ENCODE results near the gene CACNB2. TPM values are rescaled to one million over a fixed set of nuclear protein-coding genes. Genes with fewer than 3 reads are reported as not detected.
A peak's percentile ranks its signal among the peaks of the same experiment; 100 is the strongest.
"Not testable (repeated sequence)": the region's sequence is repeated elsewhere in the genome, so short reads cannot be mapped to it uniquely, and the experiment has no call there.

CACNB2 gene
- total RNA-seq, 4 donors from 2014 or later, result 73.5 to 108 (median 87.2) TPM

DNA sequence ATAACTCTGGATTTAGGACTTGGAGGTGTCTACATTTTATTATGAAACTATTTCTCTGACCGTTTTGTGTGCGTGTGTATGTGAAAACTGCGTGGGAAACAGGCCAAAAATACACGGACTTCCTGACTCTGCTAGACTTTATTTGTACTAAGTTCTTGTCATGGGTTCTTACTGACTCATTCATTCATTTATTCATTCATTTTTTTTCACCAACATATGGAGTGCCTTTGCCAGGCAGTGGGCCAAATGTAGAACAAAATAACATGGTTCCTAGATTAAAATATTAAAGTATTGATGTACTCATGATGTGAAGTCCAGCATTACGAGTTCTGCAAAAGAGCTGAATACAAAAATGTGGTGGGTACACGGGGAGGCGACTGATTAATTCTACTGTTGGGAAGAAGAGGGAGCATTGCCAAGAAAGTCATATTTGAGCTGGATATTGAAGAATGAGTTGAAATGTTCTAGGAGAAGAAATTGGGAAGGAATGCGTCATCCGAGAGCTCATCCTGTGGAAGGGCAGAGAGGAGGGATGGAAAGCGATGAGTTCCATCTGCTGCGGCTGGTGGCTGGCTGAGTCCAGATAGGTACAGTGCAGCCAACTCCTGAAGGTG is 24.6 kb downstream of the CACNB2 start:
- Histone ChIP-seq H3K9me3 (no peaks in the 10 kb centered on the region), H3K27me3 (no peaks in the 10 kb centered on the region), H3K36me3 (no peaks in the 10 kb centered on the region), H3K4me3 (peak overlapping the region in 2 of 4 donors; percentile 3 to 9), H3K27ac (replicated peaks in 1 of 4) (peak overlapping the region; percentile 69 to 79 (median 78)), H3K4me1 (peaks cover 6 to 55% (median 46%) of the 10 kb centered on the region in 4 donors)
- intact Hi-C loops (cut with DNase I), result no loop called here
- 37% methylated on average over 11 of the region's 11 CpGs for WGBS
- DNase-seq (ENCODE audit: extremely low spot score), result no peak
- TF ChIP-seq, protein P1, sequence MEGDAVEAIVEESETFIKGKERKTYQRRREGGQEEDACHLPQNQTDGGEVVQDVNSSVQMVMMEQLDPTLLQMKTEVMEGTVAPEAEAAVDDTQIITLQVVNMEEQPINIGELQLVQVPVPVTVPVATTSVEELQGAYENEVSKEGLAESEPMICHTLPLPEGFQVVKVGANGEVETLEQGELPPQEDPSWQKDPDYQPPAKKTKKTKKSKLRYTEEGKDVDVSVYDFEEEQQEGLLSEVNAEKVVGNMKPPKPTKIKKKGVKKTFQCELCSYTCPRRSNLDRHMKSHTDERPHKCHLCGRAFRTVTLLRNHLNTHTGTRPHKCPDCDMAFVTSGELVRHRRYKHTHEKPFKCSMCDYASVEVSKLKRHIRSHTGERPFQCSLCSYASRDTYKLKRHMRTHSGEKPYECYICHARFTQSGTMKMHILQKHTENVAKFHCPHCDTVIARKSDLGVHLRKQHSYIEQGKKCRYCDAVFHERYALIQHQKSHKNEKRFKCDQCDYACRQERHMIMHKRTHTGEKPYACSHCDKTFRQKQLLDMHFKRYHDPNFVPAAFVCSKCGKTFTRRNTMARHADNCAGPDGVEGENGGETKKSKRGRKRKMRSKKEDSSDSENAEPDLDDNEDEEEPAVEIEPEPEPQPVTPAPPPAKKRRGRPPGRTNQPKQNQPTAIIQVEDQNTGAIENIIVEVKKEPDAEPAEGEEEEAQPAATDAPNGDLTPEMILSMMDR (IDR thresholded peaks at IDR 0.05), result no peak
- peak; percentile 32 to 44 for TF ChIP-seq POLR2AphosphoS5 (IDR thresholded peaks at IDR 0.05)
- no peak for TF ChIP-seq POLR2A (IDR thresholded peaks at IDR 0.05; ENCODE audit: low read depth)
- no peak for TF ChIP-seq EP300 (IDR thresholded peaks at IDR 0.05)

DNA sequence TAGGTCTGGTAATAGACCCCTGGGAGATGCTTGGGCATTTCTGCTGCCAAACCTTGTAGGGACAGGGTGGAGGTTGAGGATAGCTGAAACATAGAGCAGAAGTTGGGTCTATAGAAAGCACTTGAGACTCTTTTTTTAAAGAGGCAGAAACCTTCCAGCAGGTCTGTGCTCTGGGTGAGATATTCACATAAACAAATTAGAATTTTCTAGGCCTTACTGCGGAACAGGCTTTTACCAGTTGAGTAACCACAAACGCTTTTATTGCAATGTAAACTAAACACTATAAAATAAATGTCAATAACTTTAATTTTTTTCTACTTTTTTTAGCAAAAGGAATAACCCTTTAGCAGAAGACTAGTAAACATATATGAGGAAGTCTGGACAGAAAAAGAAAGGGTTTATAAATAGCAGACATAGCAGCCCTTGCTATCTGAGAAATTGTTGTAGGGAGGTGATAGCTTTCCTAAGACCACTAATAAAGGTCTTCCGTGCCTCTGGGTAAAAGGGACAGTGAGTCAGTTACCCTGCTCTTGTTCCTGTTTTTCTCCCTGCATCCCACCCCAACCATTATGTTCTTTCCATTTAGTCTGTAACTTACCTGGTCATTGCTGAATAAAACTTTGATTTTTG is 38.7 kb downstream of the CACNB2 start:
- H3K4me1 ChIP-seq, result peaks cover 29 to 85% (median 56%) of the 10 kb centered on the region in 4 donors

DNA sequence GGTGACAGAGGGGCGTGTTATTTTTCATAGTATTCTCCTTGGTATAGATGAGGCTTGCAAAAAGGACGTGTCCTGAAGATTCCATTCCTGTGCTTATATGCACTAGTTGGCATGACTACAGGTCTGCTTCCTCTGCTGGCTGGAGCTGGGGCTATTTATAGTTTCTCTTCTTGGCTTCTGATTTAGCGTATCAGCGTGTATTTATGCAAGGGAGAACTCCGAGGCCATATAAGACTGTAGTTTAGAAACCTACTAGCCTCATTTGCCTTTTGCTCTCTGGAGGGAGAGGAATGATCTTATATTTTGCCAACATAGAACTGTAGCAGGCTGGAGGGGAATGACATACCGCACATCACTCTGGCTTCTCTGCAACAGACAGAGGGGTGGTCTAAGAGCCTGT is 39.7 kb downstream of the CACNB2 start:
- Histone ChIP-seq H3K4me1 (peaks cover 29 to 87% (median 58%) of the 10 kb centered on the region in 4 donors), H3K27ac (replicated peaks in 1 of 4) (peak overlapping the region; percentile 86 to 89 (median 88)), H3K36me3 (peaks cover 0 to 10% (median 0%) of the 10 kb centered on the region in 4 donors), H3K27me3 (no peaks in the 10 kb centered on the region), H3K4me3 (peak overlapping the region; percentile 3 to 30 (median 18)), H3K9me3 (no peaks in the 10 kb centered on the region)
- no peak for TF ChIP-seq POLR2A (IDR thresholded peaks at IDR 0.05; ENCODE audit: low read depth)
- TF ChIP-seq, protein P1 (IDR thresholded peaks at IDR 0.05), result no peak
- TF ChIP-seq EP300 (IDR thresholded peaks at IDR 0.05), result no peak
- peak; percentile 67 to 83 for TF ChIP-seq POLR2AphosphoS5 (IDR thresholded peaks at IDR 0.05)
- intact Hi-C loops (cut with DNase I), result no loop called here
- no peak for DNase-seq (ENCODE audit: extremely low spot score)
- WGBS, result 10% methylated on average over 6 of the region's 6 CpGs

More for the DNA sequence above, 38.7 kb downstream of the CACNB2 start:
- DNase-seq (ENCODE audit: extremely low spot score), result no peak
- Histone ChIP-seq H3K27me3 (no peaks in the 10 kb centered on the region), H3K36me3 (peaks cover 0 to 10% (median 0%) of the 10 kb centered on the region in 4 donors), H3K27ac (replicated peaks in 1 of 4) (peak overlapping the region; percentile 86 to 89 (median 88)), H3K9me3 (no peaks in the 10 kb centered on the region), H3K4me3 (no peak overlapping the region)
- 40% methylated on average over 3 of the region's 3 CpGs for WGBS
- intact Hi-C loops (cut with DNase I), result no loop called here
- TF ChIP-seq POLR2AphosphoS5 (IDR thresholded peaks at IDR 0.05), result no peak
- no peak for TF ChIP-seq POLR2A (IDR thresholded peaks at IDR 0.05; ENCODE audit: low read depth)
- no peak for TF ChIP-seq EP300 (IDR thresholded peaks at IDR 0.05)
- TF ChIP-seq, protein P1 (IDR thresholded peaks at IDR 0.05), result no peak

DNA sequence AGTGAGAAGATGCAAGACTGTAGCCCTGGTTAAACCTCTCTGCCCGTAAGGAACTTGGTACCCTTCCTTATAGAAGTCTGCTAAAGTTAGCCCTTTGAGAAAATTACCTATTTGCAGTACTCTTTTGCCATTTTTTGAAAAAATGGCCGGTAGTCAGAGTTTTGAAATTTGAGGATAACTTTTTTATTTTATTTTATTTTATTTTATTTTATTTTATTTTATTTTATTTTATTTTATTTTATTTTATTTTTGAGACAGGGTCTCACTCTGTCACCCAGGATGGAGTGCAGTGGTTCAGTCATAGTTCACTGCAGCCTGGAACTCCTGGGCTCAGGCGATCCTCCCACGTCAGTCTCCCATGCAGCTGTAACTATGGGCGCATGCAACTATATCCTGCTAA is 41.2 kb downstream of the CACNB2 start:
- H3K9me3 ChIP-seq; DNase-seq (ENCODE audit: extremely low spot score); H3K27me3 ChIP-seq; H3K4me3 ChIP-seq; intact Hi-C loops (cut with DNase I): not testable (repeated sequence)
- Histone ChIP-seq H3K4me1 (peaks cover 29 to 90% (median 69%) of the 10 kb centered on the region in 4 donors), H3K27ac (replicated peaks in 1 of 4) (peak overlapping the region; percentile 86 to 89 (median 88)), H3K36me3 (peaks cover 0 to 13% (median 0%) of the 10 kb centered on the region in 4 donors)
- WGBS, result 95% methylated on average over 5 of the region's 5 CpGs

DNA sequence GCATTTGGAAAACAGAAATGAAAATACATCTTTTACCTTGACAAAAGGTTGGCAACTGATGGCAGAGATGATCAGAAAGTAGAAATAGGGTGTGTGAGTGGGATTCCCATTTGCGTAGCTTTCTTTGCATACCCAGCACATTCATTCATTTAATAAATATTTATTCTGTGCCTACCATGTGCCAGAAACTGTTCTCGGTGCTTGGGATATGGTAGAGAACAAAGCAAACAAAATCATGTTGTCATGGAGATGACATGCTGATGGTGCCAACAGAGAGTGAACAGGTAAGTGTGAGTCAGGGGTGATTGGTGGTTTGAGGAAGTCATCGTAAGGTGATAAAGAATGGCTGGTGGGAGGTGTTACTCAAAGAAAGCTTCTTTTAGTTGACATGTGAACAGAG is 45.4 kb downstream of the CACNB2 start:
- WGBS, result 44% methylated on average over 3 of the region's 3 CpGs
- intact Hi-C loops (cut with DNase I), result no loop called here
- H3K9me3 ChIP-seq, result no peaks in the 10 kb centered on the region
- no peaks in the 10 kb centered on the region for H3K27me3 ChIP-seq
- peak overlapping the region; percentile 60 to 89 (median 72) for H3K27ac ChIP-seq (replicated peaks in 1 of 4)
- TF ChIP-seq POLR2AphosphoS5 (IDR thresholded peaks at IDR 0.05), result peak in 1 of 2 donors; percentile 47
- no peak for TF ChIP-seq POLR2A (IDR thresholded peaks at IDR 0.05; ENCODE audit: low read depth)
- TF ChIP-seq EP300 (IDR thresholded peaks at IDR 0.05), result no peak
- no peak overlapping the region for H3K4me3 ChIP-seq
- no peak for DNase-seq (ENCODE audit: extremely low spot score)
- peaks cover 6 to 66% (median 35%) of the 10 kb centered on the region in 4 donors for H3K4me1 ChIP-seq
- H3K36me3 ChIP-seq, result peaks cover 0 to 14% (median 0%) of the 10 kb centered on the region in 4 donors

Measured in esophagus muscularis mucosa (tissue), 4 donors.